LNCAP (cell line): ENCODE results near the gene HBM.
A peak's percentile ranks its signal among the peaks of the same experiment; 100 is the strongest.

Experiments used
- TF ChIP-seq, protein P1 (sequence below): fragments of 450-650 bp; IDR thresholded peaks from 2 replicates; pipeline ENCODE4 v1.5.1; 2017; ENCODE audit warnings: mild to moderate bottlenecking

The HBM gene

DNA sequence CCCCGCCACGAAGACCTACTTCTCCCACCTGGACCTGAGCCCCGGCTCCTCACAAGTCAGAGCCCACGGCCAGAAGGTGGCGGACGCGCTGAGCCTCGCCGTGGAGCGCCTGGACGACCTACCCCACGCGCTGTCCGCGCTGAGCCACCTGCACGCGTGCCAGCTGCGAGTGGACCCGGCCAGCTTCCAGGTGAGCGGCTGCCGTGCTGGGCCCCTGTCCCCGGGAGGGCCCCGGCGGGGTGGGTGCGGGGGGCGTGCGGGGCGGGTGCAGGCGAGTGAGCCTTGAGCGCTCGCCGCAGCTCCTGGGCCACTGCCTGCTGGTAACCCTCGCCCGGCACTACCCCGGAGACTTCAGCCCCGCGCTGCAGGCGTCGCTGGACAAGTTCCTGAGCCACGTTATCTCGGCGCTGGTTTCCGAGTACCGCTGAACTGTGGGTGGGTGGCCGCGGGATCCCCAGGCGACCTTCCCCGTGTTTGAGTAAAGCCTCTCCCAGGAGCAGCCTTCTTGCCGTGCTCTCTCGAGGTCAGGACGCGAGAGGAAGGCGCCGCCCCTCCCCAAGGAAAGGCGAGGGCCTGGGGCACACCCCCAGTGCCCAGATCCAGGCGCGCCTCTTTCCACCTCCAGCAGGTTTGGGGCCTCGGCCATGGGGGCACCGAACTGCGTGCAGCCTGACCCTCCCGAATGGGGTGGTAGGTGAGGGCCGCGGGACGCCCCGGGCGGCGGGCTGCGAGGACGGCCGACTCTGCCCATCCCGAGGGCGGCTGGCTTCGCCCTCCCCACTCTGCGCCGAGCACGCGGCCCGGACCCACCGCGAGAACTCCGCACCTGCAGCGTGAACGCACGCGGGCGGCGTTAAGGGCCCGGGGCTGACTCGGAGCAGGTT lies 15.1 kb downstream of the HBM start:
- TF ChIP-seq, protein P1, sequence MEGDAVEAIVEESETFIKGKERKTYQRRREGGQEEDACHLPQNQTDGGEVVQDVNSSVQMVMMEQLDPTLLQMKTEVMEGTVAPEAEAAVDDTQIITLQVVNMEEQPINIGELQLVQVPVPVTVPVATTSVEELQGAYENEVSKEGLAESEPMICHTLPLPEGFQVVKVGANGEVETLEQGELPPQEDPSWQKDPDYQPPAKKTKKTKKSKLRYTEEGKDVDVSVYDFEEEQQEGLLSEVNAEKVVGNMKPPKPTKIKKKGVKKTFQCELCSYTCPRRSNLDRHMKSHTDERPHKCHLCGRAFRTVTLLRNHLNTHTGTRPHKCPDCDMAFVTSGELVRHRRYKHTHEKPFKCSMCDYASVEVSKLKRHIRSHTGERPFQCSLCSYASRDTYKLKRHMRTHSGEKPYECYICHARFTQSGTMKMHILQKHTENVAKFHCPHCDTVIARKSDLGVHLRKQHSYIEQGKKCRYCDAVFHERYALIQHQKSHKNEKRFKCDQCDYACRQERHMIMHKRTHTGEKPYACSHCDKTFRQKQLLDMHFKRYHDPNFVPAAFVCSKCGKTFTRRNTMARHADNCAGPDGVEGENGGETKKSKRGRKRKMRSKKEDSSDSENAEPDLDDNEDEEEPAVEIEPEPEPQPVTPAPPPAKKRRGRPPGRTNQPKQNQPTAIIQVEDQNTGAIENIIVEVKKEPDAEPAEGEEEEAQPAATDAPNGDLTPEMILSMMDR = no peak

DNA sequence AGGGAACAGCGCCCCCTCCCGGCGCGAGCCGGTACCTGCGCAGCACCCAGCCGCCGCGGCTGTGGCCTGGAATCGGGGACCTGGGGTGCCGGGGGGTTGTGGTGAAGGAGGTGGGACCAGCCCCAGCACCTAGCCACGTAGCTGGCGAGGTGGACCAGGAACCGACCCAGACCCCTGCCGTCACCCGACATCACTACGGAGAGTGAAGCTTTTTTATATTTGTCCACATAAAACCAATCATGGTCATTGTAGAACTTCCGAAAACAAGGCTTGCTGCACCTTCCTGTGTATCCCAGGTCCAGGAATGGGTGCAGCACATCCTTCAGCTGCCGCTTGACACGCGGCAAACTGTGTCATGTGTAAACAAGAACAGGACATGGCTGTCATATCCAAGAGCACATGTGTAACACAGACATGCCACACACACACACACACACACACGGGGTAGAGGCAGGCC lies 15.8 kb downstream of the HBM start:
- TF ChIP-seq, protein P1 = peak; percentile 97

DNA sequence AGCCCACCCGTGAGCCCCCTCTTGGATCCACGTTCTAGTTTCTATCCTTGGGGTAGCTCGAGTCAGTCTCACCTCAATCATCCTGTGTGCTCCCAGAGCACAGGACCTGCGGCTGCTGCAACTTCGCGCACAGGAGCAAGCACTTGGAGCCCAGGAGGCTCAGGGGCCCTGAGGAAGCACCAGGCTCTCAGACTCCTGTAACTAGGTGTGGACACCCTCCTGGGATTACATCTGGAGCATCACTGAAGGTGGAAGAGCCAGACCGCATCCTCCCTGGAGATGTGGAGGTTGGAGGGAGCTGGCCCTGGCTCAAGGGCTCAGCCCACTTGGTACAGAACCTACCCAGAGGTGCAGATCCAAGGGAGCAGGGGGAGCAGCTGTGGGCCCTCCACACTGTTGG lies 17.2 kb downstream of the HBM start:
- TF ChIP-seq, protein P1 = no peak

DNA sequence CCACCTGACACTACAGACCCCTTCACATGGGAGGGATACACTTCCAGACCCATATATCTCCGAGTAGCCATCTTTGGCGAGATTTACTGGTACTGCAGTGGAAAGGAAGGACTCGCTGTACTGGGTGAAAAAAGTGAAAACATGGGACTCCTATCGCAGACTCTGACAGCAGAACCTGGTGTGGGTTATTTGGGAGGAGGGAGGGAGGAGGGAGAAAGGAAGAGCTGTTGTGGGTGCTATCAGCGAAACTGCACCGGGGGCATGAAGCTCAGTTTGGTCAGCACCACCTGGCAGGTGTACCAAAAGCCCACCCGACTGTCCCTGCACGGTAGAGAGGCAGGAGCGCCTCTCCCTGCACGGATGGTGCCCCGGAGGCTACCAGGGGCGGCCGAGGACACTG lies 19.4 kb downstream of the HBM start:
- TF ChIP-seq, protein P1 = no peak

DNA sequence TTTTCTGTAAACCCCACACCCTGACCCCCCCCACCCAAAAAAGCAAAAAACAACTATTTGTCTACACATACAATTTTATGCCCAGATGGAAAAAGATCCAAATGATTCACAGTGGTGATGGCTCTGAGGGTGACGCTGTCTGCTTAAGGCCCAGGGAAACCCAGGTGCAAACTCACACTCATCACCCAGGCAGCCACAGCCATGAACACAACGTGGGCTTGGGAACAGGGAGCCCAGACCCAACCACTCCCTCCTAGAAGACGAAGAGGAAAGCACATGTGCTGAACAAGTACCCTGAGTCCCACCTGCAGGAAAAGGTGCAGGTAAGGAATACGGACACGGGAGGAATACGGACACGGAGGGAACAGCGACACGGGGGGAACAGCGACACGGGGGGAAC lies 19.9 kb downstream of the HBM start:
- TF ChIP-seq, protein P1 = no peak

DNA sequence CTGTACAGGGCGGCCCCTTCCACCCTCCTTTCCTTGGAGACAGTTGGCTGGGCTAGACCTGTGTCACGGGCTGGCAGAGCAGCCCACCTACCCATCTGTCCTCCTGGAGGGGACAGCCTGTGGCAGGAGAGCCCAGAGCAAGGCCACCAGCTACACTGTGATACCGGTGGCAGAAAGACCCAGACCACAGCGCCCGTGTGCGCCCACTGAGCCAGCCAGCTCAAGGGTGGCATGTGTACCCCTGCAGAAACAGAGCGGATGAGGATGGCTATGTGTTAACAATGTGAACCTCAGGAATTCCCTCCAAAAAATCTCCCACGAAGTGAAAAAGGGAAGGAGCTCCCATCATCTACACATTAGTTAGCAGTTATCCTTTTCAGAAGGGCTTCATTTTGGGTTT lies 21.6 kb downstream of the HBM start:
- TF ChIP-seq, protein P1 = no peak

DNA sequence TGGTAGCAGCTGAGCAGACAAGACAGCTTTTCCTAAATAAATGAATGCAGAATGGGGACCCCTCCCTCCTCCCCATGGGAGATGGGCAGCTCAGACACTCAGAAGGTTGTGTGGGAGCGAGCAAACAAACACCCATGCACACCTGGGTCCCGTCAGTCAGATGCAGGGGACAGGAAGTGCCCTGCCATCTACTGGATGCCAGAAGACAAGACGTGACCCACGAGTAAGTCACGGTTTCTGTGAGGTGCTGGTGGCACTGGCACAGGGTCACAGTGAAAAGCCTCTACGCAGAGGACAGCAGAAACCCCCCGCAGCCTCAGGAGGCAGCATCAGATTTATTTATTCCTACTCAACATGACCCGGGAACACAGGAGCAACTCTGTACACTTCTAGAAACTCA lies 22.9 kb downstream of the HBM start:
- TF ChIP-seq, protein P1 = 0 out of 2 replicates have a peak, but pooled peaks have one; percentile 27
